AG09309 (cell line): ENCODE results near the gene TAOK3.
"Not testable (repeated sequence)": the region's sequence is repeated elsewhere in the genome, so short reads cannot be mapped to it uniquely, and the experiment has no call there.

Source experiments
- DNase-seq: peaks from one replicate; pipeline ENCODE4 v3.0.0-alpha.2; 2010; ENCODE audit warnings: low read depth
- H3K4me3 ChIP-seq: 2 replicates; pipeline ENCODE4 v1.5.1; 2011; ENCODE audit warnings: mild to moderate bottlenecking, low read depth, low read length, moderate library complexity; ENCODE audit not compliant: control insufficient read depth
- TF ChIP-seq, protein P1 (sequence below): IDR thresholded peaks from 2 replicates; pipeline ENCODE4 v1.5.1; 2011; ENCODE audit warnings: mild to moderate bottlenecking, low read depth, low read length, inconsistent platforms; ENCODE audit not compliant: insufficient read depth, control insufficient read depth; ENCODE audit errors: missing control alignments

Gene TAOK3

DNA sequence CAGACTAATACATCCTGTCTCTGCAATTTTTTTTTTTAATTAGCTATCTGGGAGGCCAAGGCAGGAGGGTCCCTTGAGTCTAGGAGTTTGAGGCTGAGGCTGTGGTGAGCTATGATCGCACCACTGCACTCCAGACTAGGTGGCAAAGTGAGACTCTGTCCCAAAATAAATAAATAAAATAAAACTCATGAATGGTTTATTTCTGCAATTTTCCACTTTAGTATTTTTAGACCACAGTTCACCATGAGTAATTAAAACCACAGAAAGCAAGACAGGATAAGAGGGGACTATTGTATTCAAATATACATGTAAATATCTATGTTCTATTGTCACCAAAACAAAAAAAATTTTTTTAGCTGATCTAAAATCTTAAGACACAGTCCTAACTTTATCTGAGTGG, 17.8 kb downstream of the TAOK3 start:
- no peak for DNase-seq
- no peak overlapping the region for H3K4me3 ChIP-seq
- TF ChIP-seq, protein P1, sequence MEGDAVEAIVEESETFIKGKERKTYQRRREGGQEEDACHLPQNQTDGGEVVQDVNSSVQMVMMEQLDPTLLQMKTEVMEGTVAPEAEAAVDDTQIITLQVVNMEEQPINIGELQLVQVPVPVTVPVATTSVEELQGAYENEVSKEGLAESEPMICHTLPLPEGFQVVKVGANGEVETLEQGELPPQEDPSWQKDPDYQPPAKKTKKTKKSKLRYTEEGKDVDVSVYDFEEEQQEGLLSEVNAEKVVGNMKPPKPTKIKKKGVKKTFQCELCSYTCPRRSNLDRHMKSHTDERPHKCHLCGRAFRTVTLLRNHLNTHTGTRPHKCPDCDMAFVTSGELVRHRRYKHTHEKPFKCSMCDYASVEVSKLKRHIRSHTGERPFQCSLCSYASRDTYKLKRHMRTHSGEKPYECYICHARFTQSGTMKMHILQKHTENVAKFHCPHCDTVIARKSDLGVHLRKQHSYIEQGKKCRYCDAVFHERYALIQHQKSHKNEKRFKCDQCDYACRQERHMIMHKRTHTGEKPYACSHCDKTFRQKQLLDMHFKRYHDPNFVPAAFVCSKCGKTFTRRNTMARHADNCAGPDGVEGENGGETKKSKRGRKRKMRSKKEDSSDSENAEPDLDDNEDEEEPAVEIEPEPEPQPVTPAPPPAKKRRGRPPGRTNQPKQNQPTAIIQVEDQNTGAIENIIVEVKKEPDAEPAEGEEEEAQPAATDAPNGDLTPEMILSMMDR = no peak

DNA sequence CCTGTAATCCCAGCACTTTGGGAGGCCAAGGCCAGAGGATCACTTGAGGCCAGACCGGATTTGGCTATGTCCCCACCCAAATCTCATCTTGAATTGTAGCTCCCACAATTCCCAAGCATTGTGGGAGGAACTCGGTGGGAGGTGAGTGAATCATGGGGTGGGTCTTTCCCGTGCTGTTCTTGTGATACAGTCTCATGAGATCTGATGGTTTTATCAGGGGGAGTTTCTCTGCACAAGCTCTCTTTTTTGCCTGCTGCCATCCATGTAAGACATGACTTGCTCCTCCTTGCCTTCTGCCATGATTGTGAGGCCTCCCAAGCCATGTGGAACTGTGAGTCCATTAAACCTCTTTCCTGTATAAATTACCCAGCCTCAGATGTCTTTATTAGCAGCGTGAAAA, 18.2 kb downstream of the TAOK3 start:
- H3K4me3 ChIP-seq, DNase-seq: not testable (repeated sequence)

DNA sequence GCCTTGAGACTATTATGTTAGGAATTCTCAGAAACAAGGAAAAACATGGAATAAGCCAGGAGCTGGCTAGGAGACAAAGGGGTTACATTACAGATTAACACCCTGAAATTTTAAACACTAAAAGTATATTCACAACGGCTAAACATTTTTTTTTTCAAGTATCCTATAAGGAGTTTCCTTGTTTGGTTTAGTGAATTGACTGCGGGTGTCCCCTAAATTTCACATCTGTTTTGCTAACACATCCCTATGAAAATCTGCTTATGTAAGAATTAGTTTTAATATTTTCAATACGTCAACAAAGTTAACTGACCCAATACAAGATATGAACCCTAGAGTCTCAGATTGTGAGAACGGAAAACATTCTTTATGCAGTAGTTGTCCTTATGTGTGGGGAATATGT, 19.0 kb downstream of the TAOK3 start:
- no peak for DNase-seq
- no peak overlapping the region for H3K4me3 ChIP-seq
- TF ChIP-seq, protein P1 = no peak

DNA sequence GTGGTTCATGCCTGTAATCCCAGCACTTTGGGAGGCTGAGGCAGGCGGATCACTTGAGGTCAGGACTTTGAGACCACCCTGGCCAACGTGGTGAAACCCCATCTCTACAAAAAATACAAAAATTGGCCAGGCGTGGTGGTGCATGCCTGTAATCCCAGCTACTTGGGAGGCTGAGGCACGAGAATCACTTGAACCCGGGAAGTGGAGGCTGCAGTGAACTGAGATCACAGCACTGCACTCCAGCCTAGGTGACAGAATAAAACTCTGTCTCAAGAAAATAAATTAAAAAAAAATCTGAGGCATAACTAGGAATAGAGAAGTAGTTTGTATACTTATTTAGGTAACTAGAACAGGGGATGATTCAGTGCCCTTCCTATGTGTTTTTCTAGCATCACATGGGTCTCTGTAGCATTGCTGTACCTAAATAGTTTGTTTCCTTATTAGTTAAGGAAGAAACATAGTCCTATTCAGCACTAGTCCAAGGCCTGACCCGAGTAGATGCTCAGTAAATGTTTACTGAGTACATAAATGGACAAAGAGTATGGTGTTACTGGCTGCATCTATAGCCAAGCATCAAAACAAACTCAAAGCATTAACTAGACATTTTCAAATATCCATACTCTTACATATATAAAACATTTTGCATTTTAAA, 21.7 kb downstream of the TAOK3 start:
- TF ChIP-seq, protein P1 = no peak
- H3K4me3 ChIP-seq = no peak overlapping the region
- no peak for DNase-seq

DNA sequence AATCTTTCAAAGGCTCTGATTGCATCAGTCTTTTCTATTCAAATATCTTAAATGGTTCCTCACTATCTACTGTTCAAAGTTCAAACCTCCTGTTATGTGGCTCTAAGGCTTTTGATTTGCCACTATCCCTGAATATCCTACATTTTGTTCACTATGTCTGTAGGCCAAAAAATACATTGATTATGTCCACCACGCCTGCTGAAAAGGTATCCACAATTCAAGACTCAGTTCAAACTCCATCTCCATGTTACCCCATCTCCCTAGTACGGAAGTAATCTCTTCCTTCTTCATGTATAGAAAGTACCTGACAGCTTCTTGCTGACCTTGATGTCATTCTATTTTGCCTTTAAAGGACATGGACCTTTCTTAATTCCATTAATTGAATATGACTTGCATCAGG, 24.8 kb downstream of the TAOK3 start:
- no peak overlapping the region for H3K4me3 ChIP-seq
- TF ChIP-seq, protein P1 = no peak
- no peak for DNase-seq

DNA sequence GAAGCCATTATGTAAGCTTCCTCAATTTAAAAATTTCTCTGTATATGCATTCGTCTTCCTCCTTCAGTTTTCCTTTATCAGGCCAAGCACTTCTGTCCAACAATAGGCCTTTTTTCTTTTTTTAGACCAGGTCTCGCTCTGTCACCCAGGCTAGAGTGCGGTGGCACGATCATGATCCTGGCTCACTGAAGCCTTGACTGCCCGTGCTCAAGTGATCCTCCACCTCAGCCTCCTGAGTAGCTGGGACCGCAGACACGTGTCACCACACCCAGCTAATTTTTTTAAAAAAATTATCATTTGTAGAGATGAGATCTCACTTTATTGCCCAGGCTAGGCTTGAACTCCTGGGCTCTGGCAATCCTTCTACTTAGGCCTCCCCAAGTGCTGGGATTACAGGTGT, 25.8 kb downstream of the TAOK3 start:
- TF ChIP-seq, protein P1 = no peak
- no peak overlapping the region for H3K4me3 ChIP-seq

DNA sequence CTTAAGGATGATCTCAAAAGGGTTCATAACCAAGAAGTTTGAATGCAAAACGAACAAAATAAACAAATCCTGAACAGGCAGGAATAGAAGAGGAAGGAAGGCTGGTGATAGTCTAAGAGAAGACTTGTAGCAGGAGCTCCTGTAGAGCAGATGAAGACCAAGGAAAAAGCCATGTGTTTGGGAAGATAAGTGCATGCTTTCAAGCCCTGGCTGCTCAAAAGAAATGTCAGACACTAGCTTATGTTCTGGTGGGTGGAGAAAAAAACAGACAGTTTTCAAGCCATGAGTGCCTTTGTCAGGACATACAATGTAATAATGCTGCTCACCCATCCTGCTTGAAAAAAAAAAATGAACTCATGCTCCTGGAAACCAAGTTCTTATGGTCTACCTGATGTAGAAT, 27.4 kb downstream of the TAOK3 start:
- H3K4me3 ChIP-seq = no peak overlapping the region
- TF ChIP-seq, protein P1 = no peak
- no peak for DNase-seq

More for the DNA sequence above, 25.8 kb downstream of the TAOK3 start:
- no peak for DNase-seq
